ENCODE results near the gene BDKRB2. TPM values are rescaled to one million over a fixed set of nuclear protein-coding genes. Genes with fewer than 3 reads are reported as not detected.

BDKRB2 gene
- total and polyA plus RNA-seq, 2 of the 4 experiments (the other 2 are of a cell fraction) = 60.9 to 73.1 TPM

DNA sequence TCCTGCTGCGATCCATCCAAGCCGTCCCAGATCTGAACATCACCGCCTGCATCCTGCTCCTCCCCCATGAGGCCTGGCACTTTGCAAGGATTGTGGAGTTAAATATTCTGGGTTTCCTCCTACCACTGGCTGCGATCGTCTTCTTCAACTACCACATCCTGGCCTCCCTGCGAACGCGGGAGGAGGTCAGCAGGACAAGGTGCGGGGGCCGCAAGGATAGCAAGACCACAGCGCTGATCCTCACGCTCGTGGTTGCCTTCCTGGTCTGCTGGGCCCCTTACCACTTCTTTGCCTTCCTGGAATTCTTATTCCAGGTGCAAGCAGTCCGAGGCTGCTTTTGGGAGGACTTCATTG lies 59.5 kb downstream of the BDKRB2 start:
- in situ Hi-C loops (cut with MboI; ENCODE audit: low sequenced_read_pairs) = loop anchor here (25.0 kb wide), 1 partner anchor 727 kb away; the partner anchor contains the start of gene GLRX5

More for the DNA sequence above, 59.5 kb downstream of the BDKRB2 start:
- ATAC-seq (ENCODE audit: low read depth) = no peak
- Histone ChIP-seq H3K23ac (ENCODE audit: low read depth, low read length) (no peak overlapping the region), H4K91ac (ENCODE audit: insufficient read depth, low read depth, low read length) (peak overlapping the region; percentile 16; the same call in 1 of the 2 replicates), H2BK20ac (ENCODE audit: low read depth, low read length) (0 out of 2 replicates have a peak overlapping the region, but pooled peaks have one; percentile 20), H3K14ac (replicated peaks; ENCODE audit: low read depth, low read length) (no peak overlapping the region; the same call in 1 of the 2 replicates), H4K8ac (ENCODE audit: low read depth in 2 of 2, low read length in 2 of 2) (no peak overlapping the region), H3K4me1 (ENCODE audit: control insufficient read depth, insufficient read depth, low read length) (peaks cover 47% of the 10 kb centered on the region), H3K4me3 (ENCODE audit: insufficient read depth, low read depth, low read length) (no peak overlapping the region), H2AFZ (replicated peaks; ENCODE audit: low read length, poor library complexity) (peak overlapping the region; percentile 0), H3K18ac (ENCODE audit: low read depth, low read length) (peak overlapping the region; percentile 3; the same call in 1 of the 2 replicates), H3K36me3 (ENCODE audit: control insufficient read depth, insufficient read depth, low read length) (peaks cover 62% of the 10 kb centered on the region), H3K79me1 (ENCODE audit: low read depth in 1 of 2, low read length in 2 of 2) (peaks cover 32 to 91% of the 10 kb centered on the region in 2 experiments), H3K27ac (ENCODE audit: insufficient read depth, low read length) (peak overlapping the region; percentile 41), H3K4ac (ENCODE audit: low read depth, low read length) (no peak overlapping the region), H3K9me1 (ENCODE audit: insufficient read depth, low read length) (peaks cover 30% of the 10 kb centered on the region), H2AK5ac (ENCODE audit: low read depth, low read length) (peak overlapping the region; percentile 60; the same call in 1 of the 2 replicates), H2BK15ac (ENCODE audit: low read depth, low read length) (no peak overlapping the region), H3K4me2 (ENCODE audit: low read depth, low read length) (no peak overlapping the region), H2BK120ac (ENCODE audit: low read depth, low read length) (no peak overlapping the region), H3K27me3 (ENCODE audit: control insufficient read depth, insufficient read depth, low read length) (no peaks in the 10 kb centered on the region), H4K20me1 (ENCODE audit: insufficient read depth, low read length) (peaks cover 34% of the 10 kb centered on the region), H3K56ac (ENCODE audit: extremely low read depth, insufficient read depth, low read length) (no peak overlapping the region), H3K9ac (ENCODE audit: low read depth, low read length) (no peak overlapping the region), H2AK9ac (replicated peaks; ENCODE audit: low read depth, low read length, poor library complexity) (no peak overlapping the region), H2BK5ac (ENCODE audit: low read depth, low read length, poor library complexity, severe bottlenecking) (no peak overlapping the region), H4K5ac (ENCODE audit: low read depth, low read length) (no peak overlapping the region), H3K9me3 (ENCODE audit: control insufficient read depth, insufficient read depth, low read length) (peaks cover 5% of the 10 kb centered on the region)
- intact Hi-C loops (cut with micrococcal nuclease) = loop anchor here (10.0 kb wide), 1 partner anchor 729 kb away; the partner anchor contains the start of gene GLRX5
- dilution Hi-C loops (cut with HindIII; ENCODE audit: low sequenced_read_pairs, unreplicated experiment) = no loop called here
- TSS peak; percentile 8 for BruUV-seq (replicated peaks)
- DNase-seq = no peak
- TF ChIP-seq FOS (IDR thresholded peaks at IDR 0.05; ENCODE audit: low read depth, low read length) = no peak
- TF ChIP-seq MAZ (IDR thresholded peaks at IDR 0.05; ENCODE audit: borderline replicate concordance, low read depth, low read length) = no peak
- TF ChIP-seq POLR2A (IDR thresholded peaks at IDR 0.05; ENCODE audit: low read depth, low read length) = no peak
- no peak for TF ChIP-seq MXI1 (IDR thresholded peaks at IDR 0.05; ENCODE audit: borderline replicate concordance, low read depth, low read length)
- TF ChIP-seq NFE2L2 (IDR thresholded peaks at IDR 0.05; ENCODE audit: low read depth, low read length) = no peak
- TF ChIP-seq, protein P1, sequence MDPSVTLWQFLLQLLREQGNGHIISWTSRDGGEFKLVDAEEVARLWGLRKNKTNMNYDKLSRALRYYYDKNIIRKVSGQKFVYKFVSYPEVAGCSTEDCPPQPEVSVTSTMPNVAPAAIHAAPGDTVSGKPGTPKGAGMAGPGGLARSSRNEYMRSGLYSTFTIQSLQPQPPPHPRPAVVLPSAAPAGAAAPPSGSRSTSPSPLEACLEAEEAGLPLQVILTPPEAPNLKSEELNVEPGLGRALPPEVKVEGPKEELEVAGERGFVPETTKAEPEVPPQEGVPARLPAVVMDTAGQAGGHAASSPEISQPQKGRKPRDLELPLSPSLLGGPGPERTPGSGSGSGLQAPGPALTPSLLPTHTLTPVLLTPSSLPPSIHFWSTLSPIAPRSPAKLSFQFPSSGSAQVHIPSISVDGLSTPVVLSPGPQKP (IDR thresholded peaks at IDR 0.05; ENCODE audit: borderline replicate concordance, low read depth, low read length) = no peak
- TF ChIP-seq MAFK (IDR thresholded peaks at IDR 0.05; ENCODE audit: low read depth, low read length) = no peak
- no peak for TF ChIP-seq CEBPB (IDR thresholded peaks at IDR 0.05; ENCODE audit: low read depth, low read length)
- no peak for TF ChIP-seq RAD21 (IDR thresholded peaks at IDR 0.05; ENCODE audit: low read length)
- no peak for TF ChIP-seq CHD1 (IDR thresholded peaks at IDR 0.05; ENCODE audit: low read depth, low read length)
- no peak for TF ChIP-seq SMC3 (IDR thresholded peaks at IDR 0.05; ENCODE audit: low read depth, low read length)
- TF ChIP-seq RFX5 (IDR thresholded peaks at IDR 0.05; ENCODE audit: low read depth, low read length) = no peak
- TF ChIP-seq RCOR1 (IDR thresholded peaks at IDR 0.05; ENCODE audit: insufficient replicate concordance, low read length) = no peak
- TF ChIP-seq USF2 (IDR thresholded peaks at IDR 0.05; ENCODE audit: low read depth, low read length) = no peak
- TF ChIP-seq BHLHE40 (IDR thresholded peaks at IDR 0.05; ENCODE audit: low read depth, low read length) = no peak
- TF ChIP-seq, protein P2, sequence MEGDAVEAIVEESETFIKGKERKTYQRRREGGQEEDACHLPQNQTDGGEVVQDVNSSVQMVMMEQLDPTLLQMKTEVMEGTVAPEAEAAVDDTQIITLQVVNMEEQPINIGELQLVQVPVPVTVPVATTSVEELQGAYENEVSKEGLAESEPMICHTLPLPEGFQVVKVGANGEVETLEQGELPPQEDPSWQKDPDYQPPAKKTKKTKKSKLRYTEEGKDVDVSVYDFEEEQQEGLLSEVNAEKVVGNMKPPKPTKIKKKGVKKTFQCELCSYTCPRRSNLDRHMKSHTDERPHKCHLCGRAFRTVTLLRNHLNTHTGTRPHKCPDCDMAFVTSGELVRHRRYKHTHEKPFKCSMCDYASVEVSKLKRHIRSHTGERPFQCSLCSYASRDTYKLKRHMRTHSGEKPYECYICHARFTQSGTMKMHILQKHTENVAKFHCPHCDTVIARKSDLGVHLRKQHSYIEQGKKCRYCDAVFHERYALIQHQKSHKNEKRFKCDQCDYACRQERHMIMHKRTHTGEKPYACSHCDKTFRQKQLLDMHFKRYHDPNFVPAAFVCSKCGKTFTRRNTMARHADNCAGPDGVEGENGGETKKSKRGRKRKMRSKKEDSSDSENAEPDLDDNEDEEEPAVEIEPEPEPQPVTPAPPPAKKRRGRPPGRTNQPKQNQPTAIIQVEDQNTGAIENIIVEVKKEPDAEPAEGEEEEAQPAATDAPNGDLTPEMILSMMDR (conservative IDR thresholded peaks at IDR 0.05; ENCODE audit: low read depth, low read length) = no peak
- POLR2A ChIA-PET (ENCODE audit: unreplicated experiment) = no interaction called here
- CTCF ChIA-PET = interaction anchor here (1.0 kb wide), 1 partner anchor 374 kb away, joined by 3 read pairs; no protein-coding TSS in a partner anchor
- 100% methylated on average over 5 of the region's 14 CpGs; no CpG with 5 or more reads in 1 of the 2 experiments for WGBS, 2 experiments (ENCODE audit: extremely low coverage in 2 of 2, insufficient read length in 1 of 2)

Measured in IMR-90 (cell line).